ENCODE data around the gene COX4I1.

COX4I1 gene

GRCh38 chr16:85799497-85800320, at the start of gene COX4I1, which contains the start of gene EMC8:
Gene COX4I1 (plus strand): TSS chr16:85799695. CDS start chr16:85801206, 1,511 bp downstream.
Gene EMC8 (minus strand): TSS chr16:85799544. CDS start chr16:85799295, 249 bp downstream.
- DNase-seq (ENCODE audit: low spot score) (peak; percentile 95), FAIRE-seq (peak; percentile 58)

GRCh38 chr16:85749771-85750145, 49.7 kb upstream of the COX4I1 start:
- DNase-seq (ENCODE audit: low spot score) = no peak
- FAIRE-seq = no peak

GRCh38 chr16:85750146-85750826, 49.2 kb upstream of the COX4I1 start:
- FAIRE-seq (no peak), DNase-seq (ENCODE audit: low spot score) (peak; percentile 59)

- DNase-seq (ENCODE audit: low spot score) (peak; percentile 88), FAIRE-seq (no peak)
Measured at GRCh38 chr16:85750827-85751697, 48.4 kb upstream of the COX4I1 start, which contains the start of gene C16orf74. Gene C16orf74 (minus strand): TSS chr16:85751096. CDS start chr16:85735217, 15,879 bp downstream.

DNA sequence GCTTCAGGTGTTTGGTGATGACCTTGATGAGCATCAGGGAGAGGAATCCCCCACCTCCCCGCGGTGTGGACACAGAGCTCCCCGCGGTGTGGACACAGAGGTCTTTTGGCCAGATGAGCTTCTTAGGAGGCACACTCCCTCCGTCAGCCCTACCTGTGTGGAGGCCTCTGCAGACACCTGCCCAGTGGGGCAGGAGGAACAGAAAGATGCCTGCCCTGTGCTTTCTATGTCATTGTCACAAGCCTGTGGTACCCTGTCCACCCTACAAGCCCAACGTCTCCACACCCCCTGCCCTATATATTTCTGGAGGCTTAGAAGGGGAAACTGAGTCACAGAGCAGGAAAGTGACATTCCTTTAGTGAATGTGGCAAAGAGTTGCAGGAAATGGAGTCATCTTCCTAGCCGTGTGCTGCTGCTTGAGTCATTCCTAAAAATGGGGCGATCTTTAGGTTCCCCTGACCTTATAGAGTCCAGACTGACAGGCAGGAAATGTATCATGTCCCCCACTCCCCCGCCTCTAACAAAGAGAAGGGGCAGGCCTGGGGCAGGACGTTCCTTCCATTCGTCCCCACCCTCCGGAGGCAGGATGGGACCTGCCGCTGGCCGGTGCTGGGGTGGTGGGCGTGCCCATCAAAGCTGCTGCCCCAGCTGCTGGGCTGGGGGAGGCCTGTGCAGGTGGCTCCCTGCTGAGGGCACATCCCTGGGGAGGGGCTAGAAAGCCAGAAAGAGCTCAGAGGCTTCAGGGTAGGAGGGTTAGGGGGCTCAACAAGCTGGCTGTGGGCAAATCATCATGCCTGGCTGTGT, 47.6 kb upstream of the COX4I1 start:
- no peak for FAIRE-seq
- DNase-seq (ENCODE audit: low spot score) = peak; percentile 39

DNA sequence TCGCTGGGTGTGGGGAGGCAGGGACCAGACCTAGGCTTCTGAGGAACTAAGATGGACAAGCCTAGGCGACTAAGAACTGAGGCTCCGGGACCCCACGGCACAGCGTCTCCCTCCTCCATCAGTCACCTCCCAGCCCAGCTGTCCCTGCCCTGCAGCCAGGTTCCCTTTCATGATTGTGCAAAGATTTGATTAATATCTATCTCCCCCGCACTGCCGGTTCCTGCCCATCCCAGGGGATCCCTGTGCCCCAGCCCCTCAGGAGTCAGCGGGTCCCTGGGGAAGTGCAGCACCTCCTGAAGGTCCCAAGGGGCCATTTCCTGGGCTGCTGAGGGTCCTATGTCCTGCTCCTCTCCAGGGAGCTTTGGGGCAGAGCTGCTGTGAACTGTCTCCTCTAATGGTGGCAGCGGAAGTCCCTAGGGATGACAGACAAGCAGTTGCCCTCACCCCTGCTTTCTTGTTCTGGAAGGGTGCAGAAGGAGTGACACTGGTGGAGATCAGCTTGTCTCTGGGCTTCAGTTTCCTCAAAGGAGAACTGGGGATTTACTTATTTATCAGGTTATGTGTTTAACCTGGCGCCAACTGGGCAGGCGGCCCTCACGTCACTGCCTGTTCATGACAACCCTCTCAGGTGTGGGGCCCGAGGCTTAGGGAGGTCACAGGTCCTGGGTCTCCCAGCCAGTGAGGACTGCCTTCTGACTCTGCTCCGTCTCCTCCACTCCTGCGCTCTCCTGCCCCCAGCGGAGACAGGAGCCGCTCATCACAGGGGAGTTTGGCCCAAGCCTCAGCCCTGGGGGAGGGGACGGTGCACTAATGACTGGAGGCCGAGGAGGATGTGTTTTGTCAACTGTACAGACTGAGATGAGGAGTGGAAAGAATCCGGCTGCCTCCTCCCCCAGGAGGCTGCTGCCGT, 46.7 kb upstream of the COX4I1 start:
- DNase-seq (ENCODE audit: low spot score) (peak; percentile 26), FAIRE-seq (no peak)

DNA sequence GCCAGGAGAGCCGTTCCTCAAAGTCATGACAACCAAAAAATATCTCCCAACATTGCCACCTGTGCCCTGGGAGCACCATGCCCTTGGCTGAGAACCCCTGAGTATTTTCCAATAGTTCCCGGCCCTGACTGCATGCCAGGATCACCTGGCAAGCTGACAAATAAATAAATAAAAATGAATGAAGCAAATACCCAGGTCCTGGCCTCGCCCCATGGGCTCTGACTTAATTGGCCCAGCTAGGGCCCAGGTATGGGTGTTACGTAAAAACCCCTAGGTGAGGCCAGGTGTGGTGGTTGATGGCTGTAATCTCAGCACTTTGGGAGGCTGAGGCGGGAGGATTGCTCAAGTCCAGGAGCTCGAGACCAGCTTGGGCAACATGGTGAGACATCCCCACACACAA, 45.9 kb upstream of the COX4I1 start:
- FAIRE-seq = no peak
- DNase-seq (ENCODE audit: low spot score) = no peak

- DNase-seq (ENCODE audit: low spot score) (no peak), FAIRE-seq (no peak)
Measured at GRCh38 chr16:85753976-85754375, 45.5 kb upstream of the COX4I1 start.

DNA sequence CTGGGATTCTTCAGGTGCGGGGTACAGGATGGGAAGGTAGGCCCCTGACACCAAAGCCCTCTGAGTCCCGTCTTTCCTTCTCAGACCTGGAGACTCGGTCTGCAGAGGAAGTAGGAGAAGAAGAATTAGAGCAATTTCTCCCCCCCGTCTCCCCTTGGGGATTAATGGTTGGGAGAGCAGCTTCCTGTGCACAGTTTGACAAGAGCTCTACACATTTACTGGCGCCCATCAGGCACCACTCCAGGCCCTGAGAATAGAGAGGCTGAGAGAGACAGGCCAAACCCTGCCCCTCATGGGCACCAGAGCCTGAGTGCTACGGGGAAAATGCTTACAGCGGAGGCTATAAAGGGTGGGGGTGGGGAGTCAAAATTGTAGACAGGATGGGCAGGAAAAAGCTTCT, 45.1 kb upstream of the COX4I1 start:
- FAIRE-seq (no peak), DNase-seq (ENCODE audit: low spot score) (no peak)

- DNase-seq (ENCODE audit: low spot score) = no peak
- no peak for FAIRE-seq
Measured at GRCh38 chr16:85755929-85756768, 43.3 kb upstream of the COX4I1 start.

GRCh38 chr16:85757341-85757822, 42.1 kb upstream of the COX4I1 start:
- FAIRE-seq (no peak), DNase-seq (ENCODE audit: low spot score) (no peak)

- FAIRE-seq (no peak), DNase-seq (ENCODE audit: low spot score) (no peak)
Measured at GRCh38 chr16:85759136-85759535, 40.4 kb upstream of the COX4I1 start.

GRCh38 chr16:85759631-85760419, 39.7 kb upstream of the COX4I1 start:
- no peak for DNase-seq (ENCODE audit: low spot score)
- no peak for FAIRE-seq

- FAIRE-seq (no peak), DNase-seq (ENCODE audit: low spot score) (no peak)
Measured at GRCh38 chr16:85761861-85762260, 37.6 kb upstream of the COX4I1 start.

DNA sequence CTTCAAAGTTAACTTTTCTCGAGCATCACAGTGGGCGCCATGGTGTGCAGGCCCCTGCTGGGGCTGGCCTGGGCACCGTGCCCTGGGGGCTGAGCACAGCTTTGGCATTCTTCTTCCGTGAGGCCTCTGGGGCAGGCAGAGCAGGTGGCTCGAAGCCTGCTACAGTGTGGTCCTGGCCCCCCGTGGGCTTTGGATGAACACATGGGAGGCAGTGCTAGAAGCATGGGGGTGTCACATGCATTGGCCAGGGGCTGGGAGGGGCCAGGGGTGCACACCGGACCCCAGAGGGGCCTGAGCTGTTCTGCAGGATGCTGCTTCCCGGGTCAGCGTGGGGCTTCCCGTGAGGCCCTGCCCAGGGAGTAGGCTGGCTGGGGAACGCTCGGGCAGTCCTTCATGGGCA, 36.5 kb upstream of the COX4I1 start:
- no peak for FAIRE-seq

DNA sequence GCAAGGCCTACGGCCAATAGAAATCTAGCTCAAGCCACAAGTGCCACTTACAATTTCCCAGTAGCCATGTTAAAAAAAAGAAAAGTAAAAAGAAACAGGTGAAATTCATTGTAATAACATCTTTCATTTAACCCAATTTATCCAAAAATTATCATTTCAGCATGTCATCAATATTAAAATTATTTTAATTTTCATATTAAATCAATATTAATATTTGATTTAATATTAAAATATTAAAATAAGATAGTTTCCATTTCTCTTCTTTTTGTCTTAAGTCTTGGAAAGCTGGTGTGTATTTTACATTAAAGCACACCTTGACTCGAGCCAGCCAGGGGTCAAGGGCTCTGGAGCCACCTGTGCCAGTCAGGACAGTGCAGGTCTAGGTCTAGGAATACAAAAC, 35.9 kb upstream of the COX4I1 start:
- no peak for DNase-seq (ENCODE audit: low spot score)
- FAIRE-seq = no peak

More for the DNA sequence above, 36.5 kb upstream of the COX4I1 start:
- no peak for DNase-seq (ENCODE audit: low spot score)

DNA sequence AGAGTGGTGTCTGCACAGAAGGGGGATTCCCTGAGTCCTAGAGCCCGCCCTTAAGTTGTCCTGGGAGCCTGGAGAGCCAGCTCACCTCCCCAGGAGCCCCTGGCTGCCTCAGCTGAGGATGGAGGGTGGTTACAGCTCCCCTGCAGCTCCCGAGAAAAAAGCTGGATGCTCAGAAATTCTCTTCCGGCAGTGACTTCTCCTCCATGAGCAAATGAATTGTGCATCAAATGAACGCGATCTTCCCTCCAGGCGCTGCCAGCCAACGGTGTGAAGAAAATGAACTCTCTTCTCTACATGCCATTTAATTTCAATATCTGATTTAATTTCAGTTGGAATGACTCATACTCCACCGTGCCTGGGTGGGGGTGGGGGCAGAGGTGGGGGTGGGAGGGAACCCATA, 34.3 kb upstream of the COX4I1 start:
- DNase-seq (ENCODE audit: low spot score) (no peak), FAIRE-seq (no peak)

DNA sequence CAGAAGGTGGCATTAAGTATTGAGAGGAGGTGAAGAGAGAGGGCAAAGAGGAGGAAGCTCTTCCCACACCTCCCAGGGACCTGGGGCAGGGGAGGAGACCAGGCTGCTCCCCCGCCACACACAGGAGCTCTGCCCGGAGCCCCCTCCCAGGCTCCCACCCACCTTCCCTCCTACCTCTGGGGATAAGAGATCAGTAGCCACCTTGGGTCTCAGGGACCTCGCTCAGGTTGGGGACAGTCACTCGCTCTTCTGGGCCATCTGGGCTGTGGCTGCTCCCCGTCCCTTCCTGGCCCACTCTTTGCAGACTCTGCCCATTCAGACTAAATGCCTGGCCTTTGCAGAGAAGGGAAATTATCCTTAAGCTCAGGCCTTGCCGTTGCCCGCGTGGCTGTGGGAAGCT, 33.7 kb upstream of the COX4I1 start:
- FAIRE-seq = no peak

More for the DNA sequence above, 33.7 kb upstream of the COX4I1 start:
- DNase-seq (ENCODE audit: low spot score) = no peak
